ENCODE measurements around the gene ZNF570. TPM values are rescaled to one million over a fixed set of nuclear protein-coding genes. Genes with fewer than 3 reads are reported as not detected.
A peak's percentile ranks its signal among the peaks of the same experiment; 100 is the strongest.

The ZNF570 gene
- total RNA-seq = 10 to 100 TPM in 1 of 4 donors, 1 to 10 TPM in 3; 7.8 to 10.9 (median 8.9) TPM

- Histone ChIP-seq H3K4me3 (peak within 1 kb of the TSS; percentile 73 to 94 (median 84)), H3K4me1 (peaks cover 16 to 34% (median 34%) of the 10 kb centered on the region in 4 donors), H3K36me3 (peaks cover 7 to 31% (median 14%) of the 10 kb centered on the region in 4 donors), H3K27me3 (no peaks in the 10 kb centered on the region), H3K27ac (replicated peaks in 1 of 4) (peak within 1 kb of the TSS; percentile 92 to 96 (median 93)), H3K9me3 (peaks cover 0 to 8% (median 3%) of the 10 kb centered on the region in 4 donors)
- under 1% methylated on average over 29 of the region's 63 CpGs for WGBS
- TF ChIP-seq POLR2AphosphoS5 (IDR thresholded peaks at IDR 0.05) (peak; percentile 85 to 91), EP300 (IDR thresholded peaks at IDR 0.05) (no peak)
- TF ChIP-seq, protein P1, sequence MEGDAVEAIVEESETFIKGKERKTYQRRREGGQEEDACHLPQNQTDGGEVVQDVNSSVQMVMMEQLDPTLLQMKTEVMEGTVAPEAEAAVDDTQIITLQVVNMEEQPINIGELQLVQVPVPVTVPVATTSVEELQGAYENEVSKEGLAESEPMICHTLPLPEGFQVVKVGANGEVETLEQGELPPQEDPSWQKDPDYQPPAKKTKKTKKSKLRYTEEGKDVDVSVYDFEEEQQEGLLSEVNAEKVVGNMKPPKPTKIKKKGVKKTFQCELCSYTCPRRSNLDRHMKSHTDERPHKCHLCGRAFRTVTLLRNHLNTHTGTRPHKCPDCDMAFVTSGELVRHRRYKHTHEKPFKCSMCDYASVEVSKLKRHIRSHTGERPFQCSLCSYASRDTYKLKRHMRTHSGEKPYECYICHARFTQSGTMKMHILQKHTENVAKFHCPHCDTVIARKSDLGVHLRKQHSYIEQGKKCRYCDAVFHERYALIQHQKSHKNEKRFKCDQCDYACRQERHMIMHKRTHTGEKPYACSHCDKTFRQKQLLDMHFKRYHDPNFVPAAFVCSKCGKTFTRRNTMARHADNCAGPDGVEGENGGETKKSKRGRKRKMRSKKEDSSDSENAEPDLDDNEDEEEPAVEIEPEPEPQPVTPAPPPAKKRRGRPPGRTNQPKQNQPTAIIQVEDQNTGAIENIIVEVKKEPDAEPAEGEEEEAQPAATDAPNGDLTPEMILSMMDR (IDR thresholded peaks at IDR 0.05) = peak in 1 of 3 experiments; percentile 1
- peak; percentile 97 for DNase-seq (ENCODE audit: extremely low spot score)
- intact Hi-C loops (cut with DNase I) = loop anchor here (2.0 to 5.0 kb wide), 4 partner anchors 97 to 392 kb away; partner anchors contain the start of genes ZNF420, ZNF527, ZNF540 and ZNF571
These were observed at the start of gene ZNF570 for GRCh38 chr19:37468961-37469777. ZNF570 (plus strand) TSS chr19:37469356; CDS start chr19:37470355, 999 bp downstream.

DNA sequence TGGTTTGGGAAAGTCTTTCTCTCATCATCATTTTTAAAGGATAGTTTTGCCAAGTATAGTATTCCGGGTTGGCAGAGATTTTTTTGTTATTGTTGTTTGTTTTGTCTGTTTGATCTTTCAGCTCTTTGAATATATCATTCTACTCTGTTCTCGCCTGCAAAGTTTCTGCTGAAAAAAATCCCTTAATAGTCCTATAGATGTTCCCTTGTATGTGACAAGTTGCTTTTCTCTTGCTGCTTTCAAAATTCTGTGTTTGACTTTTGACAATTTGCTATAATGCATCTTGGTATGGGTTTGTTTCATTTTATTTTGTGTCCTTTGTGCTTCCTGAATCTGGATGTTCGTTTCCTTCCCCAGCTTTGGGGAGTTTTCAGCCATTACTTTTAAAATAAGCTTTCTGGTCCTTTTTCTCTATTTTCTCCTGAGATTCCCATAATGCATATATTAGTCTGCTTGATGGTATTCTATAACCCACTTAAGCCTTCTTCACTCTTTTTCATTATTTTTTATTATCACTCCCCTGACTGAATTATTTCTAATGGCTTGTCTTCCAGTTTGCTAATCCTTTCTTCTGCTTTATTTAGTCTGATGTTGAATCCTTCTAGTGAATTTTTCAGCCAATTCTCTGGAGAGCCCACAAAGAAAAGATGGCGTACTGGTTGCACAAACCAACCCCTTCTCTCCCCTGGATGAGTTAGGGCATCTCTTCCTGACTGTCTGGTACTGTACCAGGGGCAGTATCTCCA lies 16.5 kb upstream of the ZNF570 start:
- Histone ChIP-seq H3K27me3 (no peaks in the 10 kb centered on the region), H3K4me1 (no peaks in the 10 kb centered on the region), H3K36me3 (peaks cover 17 to 47% (median 34%) of the 10 kb centered on the region in 4 donors), H3K9me3 (peaks cover 24 to 100% (median 99%) of the 10 kb centered on the region in 4 donors), H3K4me3 (no peak overlapping the region), H3K27ac (replicated peaks in 1 of 4) (no peak overlapping the region)
- DNase-seq (ENCODE audit: extremely low spot score) = no peak
- TF ChIP-seq POLR2A (IDR thresholded peaks at IDR 0.05; ENCODE audit: low read depth) (no peak), EP300 (IDR thresholded peaks at IDR 0.05) (no peak), POLR2AphosphoS5 (IDR thresholded peaks at IDR 0.05) (no peak)
- TF ChIP-seq, protein P1 (IDR thresholded peaks at IDR 0.05) = no peak
- 97% methylated on average over 4 of the region's 4 CpGs for WGBS
- intact Hi-C loops (cut with DNase I) = no loop called here

DNA sequence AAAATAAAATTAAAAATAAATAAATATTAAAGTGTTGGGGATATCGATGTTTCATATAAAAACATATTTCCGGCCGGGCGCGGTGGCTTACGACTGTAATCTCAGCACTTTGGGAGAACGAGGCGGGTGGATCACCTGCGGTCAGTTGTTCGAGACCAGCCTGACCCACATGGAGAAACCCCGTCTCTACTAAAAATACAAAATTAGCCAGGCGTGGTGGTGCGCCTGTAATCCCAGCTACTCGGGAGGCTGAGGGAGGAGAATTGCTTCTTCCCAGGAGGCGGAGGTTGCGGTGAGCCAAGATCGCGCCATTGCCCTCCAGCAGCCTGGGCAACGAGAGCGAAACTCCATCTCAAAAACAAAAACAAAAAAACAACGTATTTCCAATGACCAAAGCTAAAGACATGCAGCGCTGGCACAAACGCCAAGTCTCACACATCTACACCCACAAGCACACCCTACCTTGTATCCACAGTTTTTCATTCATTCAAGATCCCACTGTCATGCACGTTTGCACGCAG lies 2.8 kb upstream of the ZNF570 start:
- Histone ChIP-seq H3K36me3 (peaks cover 24 to 46% (median 31%) of the 10 kb centered on the region in 4 donors), H3K9me3 (peaks cover 0 to 16% (median 14%) of the 10 kb centered on the region in 4 donors), H3K27me3 (no peaks in the 10 kb centered on the region), H3K4me1 (peaks cover 16 to 34% (median 34%) of the 10 kb centered on the region in 4 donors), H3K4me3 (peak overlapping the region; percentile 73 to 94 (median 86)), H3K27ac (replicated peaks in 1 of 4) (peak overlapping the region; percentile 92 to 96 (median 93))
- no peak for DNase-seq (ENCODE audit: extremely low spot score)
- 36% methylated on average over 25 of the region's 25 CpGs for WGBS
- TF ChIP-seq POLR2A (IDR thresholded peaks at IDR 0.05; ENCODE audit: low read depth) (no peak), POLR2AphosphoS5 (IDR thresholded peaks at IDR 0.05) (no peak), EP300 (IDR thresholded peaks at IDR 0.05) (no peak)
- TF ChIP-seq, protein P1 (IDR thresholded peaks at IDR 0.05) = no peak
- intact Hi-C loops (cut with DNase I) = loop anchor here (5.0 kb wide), 3 partner anchors 94 to 389 kb away; partner anchors contain the start of genes ZNF420, ZNF527 and ZNF585A

DNA sequence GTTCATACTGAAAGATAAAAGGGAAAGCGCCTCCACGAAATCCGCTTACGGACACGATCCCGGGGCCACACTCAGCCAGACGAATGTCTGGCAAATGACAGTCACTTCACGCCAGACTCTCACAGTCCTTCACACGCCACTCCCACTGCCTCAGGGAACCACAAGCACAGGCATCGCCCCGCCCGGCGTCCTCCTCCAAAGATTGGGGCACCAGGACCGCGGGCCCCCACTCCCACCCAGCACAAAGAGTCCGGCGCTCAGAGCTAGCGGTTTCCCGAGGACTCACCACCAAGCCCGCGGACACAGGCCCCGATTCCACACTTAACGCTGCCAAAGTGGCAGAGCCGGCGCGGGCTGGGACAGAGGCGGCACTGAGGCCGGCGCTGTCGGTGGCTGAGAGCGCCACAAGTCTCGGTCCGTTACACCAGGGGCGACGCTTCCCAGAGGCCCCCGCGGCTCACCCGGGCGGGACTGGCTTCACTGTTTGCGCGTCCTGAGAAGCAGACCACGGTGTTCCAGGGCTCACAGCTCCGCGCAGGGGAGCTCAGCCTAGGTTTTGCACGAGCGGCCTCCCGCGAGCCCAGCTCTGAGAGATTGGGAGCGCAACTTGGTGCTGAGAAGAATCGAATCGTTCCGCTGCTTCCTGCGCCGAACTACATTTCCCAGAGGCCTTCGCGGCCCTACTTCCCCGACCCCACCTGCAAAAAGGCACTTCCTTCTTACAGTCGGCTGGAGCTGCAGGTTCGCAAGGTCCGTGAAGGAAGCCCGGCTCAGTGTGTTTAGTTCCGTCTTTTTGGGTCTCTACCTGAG lies 2.2 kb upstream of the ZNF570 start, which contains the start of gene ZNF569:
ZNF569 (minus strand) TSS at position 647 of the 810 bp plus-strand sequence. CDS start 22,523 bp downstream, outside the sequence.
- WGBS = 0% methylated on average over 13 of the region's 62 CpGs
- intact Hi-C loops (cut with DNase I) = loop anchor here (5.0 kb wide), 3 partner anchors 95 to 390 kb away; partner anchors contain the start of genes ZNF420, ZNF527 and ZNF585A
- H3K9me3 ChIP-seq = peaks cover 0 to 11% (median 8%) of the 10 kb centered on the region in 4 donors
- no peaks in the 10 kb centered on the region for H3K27me3 ChIP-seq
- H3K36me3 ChIP-seq = peaks cover 18 to 46% (median 30%) of the 10 kb centered on the region in 4 donors
- H3K4me3 ChIP-seq = peak within 1 kb of the TSS; percentile 73 to 94 (median 86)
- H3K4me1 ChIP-seq = peaks cover 16 to 34% (median 34%) of the 10 kb centered on the region in 4 donors
- TF ChIP-seq, protein P1 (IDR thresholded peaks at IDR 0.05) = no peak
- TF ChIP-seq POLR2AphosphoS5 (IDR thresholded peaks at IDR 0.05) = peak; percentile 84 to 92
- peak within 1 kb of the TSS; percentile 92 to 96 (median 93) for H3K27ac ChIP-seq (replicated peaks in 1 of 4)
- peak; percentile 95 for DNase-seq (ENCODE audit: extremely low spot score)

Data from esophagus muscularis mucosa (tissue), 4 donors.